Sigmoid colon (tissue), 7 donors: ENCODE data around the gene GALNT6. TPM values are rescaled to one million over a fixed set of nuclear protein-coding genes. Genes with fewer than 3 reads are reported as not detected.

Experiments
- DNase-seq: peaks from one replicate; pipeline ENCODE4 v3.0.0-alpha.2; 2019
- H3K27ac ChIP-seq, 4 donors: fragments of 200-600 bp; sonication (generic); one replicate each; pipeline ENCODE4 v1.5.1; 2016 to 2019; ENCODE audit warnings: mild to moderate bottlenecking in 1 of 4
- H3K27me3 ChIP-seq, 3 donors: fragments of 200-600 bp; sonication (generic); one replicate each; pipeline ENCODE4 v1.5.1; 2019; ENCODE audit warnings: mild to moderate bottlenecking in 1 of 3
- H3K36me3 ChIP-seq, 4 donors: fragments of 200-600 bp; sonication (generic); one replicate each; pipeline ENCODE4 v1.5.1; 2016 to 2019
- H3K4me1 ChIP-seq, 4 donors: fragments of 200-600 bp; sonication (generic); one replicate each; pipeline ENCODE4 v1.5.1; 2017 to 2019
- H3K4me3 ChIP-seq, 4 donors: fragments of 200-600 bp; sonication (generic); one replicate each; pipeline ENCODE4 v1.5.1; 2017 to 2019; ENCODE audit warnings: mild to moderate bottlenecking in 2 of 4, moderate library complexity in 1 of 4
- H3K9me3 ChIP-seq, 4 donors: fragments of 200-600 bp in 3 of 4; sonication (generic) in 3 of 4; one replicate each; pipeline versions ENCODE4 v1.5.1 to v1.6.1; 2013 to 2019
- CTCF ChIP-seq, 4 experiments: fragments of 450-650 bp in 3 of 4; fragments of 200-600 bp in 1 of 4; IDR thresholded peaks; one replicate each; pipeline ENCODE4 v1.5.1; 2016 to 2019; ENCODE audit warnings: antibody characterized with exemption in 4 of 4, mild to moderate bottlenecking in 3 of 4, moderate library complexity in 2 of 4
- EP300 ChIP-seq, 4 donors: sonication (generic); formaldehyde crosslinking; IDR thresholded peaks; one replicate each; pipeline ENCODE4 v1.6.1; 2017; ENCODE audit warnings: antibody characterized with exemption in 4 of 4
- POLR2A ChIP-seq, 2 donors: fragments of 450-650 bp; IDR thresholded peaks; one replicate each; pipeline ENCODE4 v1.6.1; 2016; ENCODE audit warnings: antibody characterized with exemption in 2 of 2, mild to moderate bottlenecking in 2 of 2, moderate library complexity in 2 of 2
- POLR2AphosphoS5 ChIP-seq, 4 donors: sonication (generic); formaldehyde crosslinking; IDR thresholded peaks; one replicate each; pipeline ENCODE4 v1.6.1; 2017; ENCODE audit warnings: antibody characterized with exemption in 4 of 4
- WGBS, 2 donors: extraction: QIAGEN DNeasy Blood & Tissue Kit; methylation state at CpG; one replicate each; pipeline ENCODE4 v1.1.7; 2013; 5-methylcytosine and 5-hydroxymethylcytosine counted together
- intact Hi-C: fragments of 100-400 bp; cut with DNase I; formaldehyde crosslinking; loops from one replicate; pipeline ENCODE4 v1.15.1; 2023
- polyA plus RNA-seq, 3 donors: library from polyadenylated mRNA; stranded (reverse); fragments of 200-250 nt; gene quantifications; one replicate each; pipeline ENCODE4 v1.2.3, GENCODE V29; 2013
- total RNA-seq, 4 donors: library from RNA; depleted of rRNA; stranded (reverse); fragments of >200 nt; gene quantifications; one replicate each; pipeline ENCODE4 v1.1.0, GENCODE V29; 2016
- donor health status: healthy with polysubstance abuse.
- donor health status: Bipolar disorder and iron deficiency.
- donor health status: healthy.

Gene GALNT6
- total and polyA plus RNA-seq, 7 donors = 1.6 to 10.6 (median 6.6) TPM

- H3K9me3 ChIP-seq = no peaks in the 10 kb centered on the region
- peaks cover 0 to 17% (median 14%) of the 10 kb centered on the region in 4 donors for H3K4me1 ChIP-seq
- DNase-seq = no peak
- no peak overlapping the region for H3K4me3 ChIP-seq
- 77 to 84% methylated on average over 14 of the region's 14 CpGs for WGBS, 2 donors
- H3K27ac ChIP-seq = no peak overlapping the region
- intact Hi-C loops = no loop called here
- TF ChIP-seq POLR2AphosphoS5 (IDR thresholded peaks at IDR 0.05) (peak in 1 of 4 donors; percentile 31), EP300 (IDR thresholded peaks at IDR 0.05) (no peak), POLR2A (IDR thresholded peaks at IDR 0.05) (no peak), CTCF (IDR thresholded peaks at IDR 0.05) (no peak)
- no peaks in the 10 kb centered on the region for H3K36me3 ChIP-seq
- peaks cover 15 to 43% (median 17%) of the 10 kb centered on the region in 3 donors for H3K27me3 ChIP-seq
Observed at GRCh38 chr12:51393676-51394545, 2.7 kb upstream of the GALNT6 start.

GRCh38 chr12:51392556-51393237 is 1.5 kb upstream of the GALNT6 start:
- intact Hi-C loops = no loop called here
- Histone ChIP-seq H3K36me3 (no peaks in the 10 kb centered on the region), H3K9me3 (no peaks in the 10 kb centered on the region), H3K4me1 (peaks cover 0 to 17% (median 14%) of the 10 kb centered on the region in 4 donors), H3K4me3 (peak overlapping the region in 2 of 4 donors; percentile 37 to 53), H3K27me3 (peaks cover 15 to 31% (median 17%) of the 10 kb centered on the region in 3 donors), H3K27ac (no peak overlapping the region)
- no peak for DNase-seq
- 28 to 41% methylated on average over 22 of the region's 22 CpGs for WGBS, 2 donors
- TF ChIP-seq POLR2AphosphoS5 (IDR thresholded peaks at IDR 0.05) (no peak), EP300 (IDR thresholded peaks at IDR 0.05) (no peak), POLR2A (IDR thresholded peaks at IDR 0.05) (no peak), CTCF (IDR thresholded peaks at IDR 0.05) (no peak)

GRCh38 chr12:51390891-51391282 is 319 bp downstream of the GALNT6 start:
- Histone ChIP-seq H3K9me3 (no peaks in the 10 kb centered on the region), H3K4me1 (peaks cover 0 to 17% (median 14%) of the 10 kb centered on the region in 4 donors), H3K4me3 (peak overlapping the region in 3 of 4 donors; percentile 37 to 53 (median 48)), H3K27ac (peak overlapping the region in 2 of 4 donors; percentile 14 to 38), H3K36me3 (no peaks in the 10 kb centered on the region), H3K27me3 (peaks cover 15 to 31% (median 17%) of the 10 kb centered on the region in 3 donors)
- TF ChIP-seq POLR2AphosphoS5 (IDR thresholded peaks at IDR 0.05) (no peak), EP300 (IDR thresholded peaks at IDR 0.05) (no peak), CTCF (IDR thresholded peaks at IDR 0.05) (no peak), POLR2A (IDR thresholded peaks at IDR 0.05) (no peak)
- intact Hi-C loops = no loop called here
- WGBS, 2 donors = 4 to 10% methylated on average over 8 of the region's 8 CpGs
- DNase-seq = no peak

DNA sequence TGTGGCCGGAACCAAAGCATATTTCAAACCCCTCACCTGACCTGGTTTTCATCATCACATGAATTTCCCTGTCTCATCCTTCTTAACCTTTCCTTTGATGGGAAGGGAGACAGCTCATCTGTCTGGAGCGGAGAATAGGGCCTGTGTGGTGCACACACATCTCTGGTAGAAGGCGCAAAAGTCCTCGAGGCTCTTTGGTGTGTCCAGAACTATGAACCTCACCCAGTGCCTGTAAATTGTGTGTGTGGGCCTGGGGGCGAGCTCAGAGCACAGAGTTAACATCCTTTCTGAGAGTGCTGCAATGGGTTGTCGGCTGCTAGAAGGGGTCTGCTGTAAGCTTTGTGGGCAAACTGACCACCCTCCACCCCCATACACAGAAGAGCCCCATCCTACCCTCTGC is 749 bp downstream of the GALNT6 start:
- no peak for DNase-seq
- H3K27me3 ChIP-seq = peaks cover 15 to 31% (median 17%) of the 10 kb centered on the region in 3 donors
- no peaks in the 10 kb centered on the region for H3K36me3 ChIP-seq
- no peak overlapping the region for H3K4me3 ChIP-seq
- H3K27ac ChIP-seq = no peak overlapping the region
- 78 to 83% methylated on average over 6 of the region's 6 CpGs for WGBS, 2 donors
- H3K9me3 ChIP-seq = no peaks in the 10 kb centered on the region
- intact Hi-C loops = no loop called here
- TF ChIP-seq EP300 (IDR thresholded peaks at IDR 0.05) (no peak), POLR2A (IDR thresholded peaks at IDR 0.05) (no peak), POLR2AphosphoS5 (IDR thresholded peaks at IDR 0.05) (no peak), CTCF (IDR thresholded peaks at IDR 0.05) (no peak)
- H3K4me1 ChIP-seq = peaks cover 0 to 17% (median 14%) of the 10 kb centered on the region in 4 donors
